Fibroblast of the aortic adventitia (primary cell): ENCODE measurements around the gene BANF2. TPM values are rescaled to one million over a fixed set of nuclear protein-coding genes. Genes with fewer than 3 reads are reported as not detected.
A peak's percentile ranks its signal among the peaks of the same experiment; 100 is the strongest.

ENCODE experiments used
- DNase-seq: peaks from one replicate; pipeline ENCODE4 v3.0.0-alpha.2; 2010; ENCODE audit warnings: low read depth
- H3K4me3 ChIP-seq: 2 replicates; pipeline ENCODE4 v1.5.1; 2011; ENCODE audit warnings: low read depth, mild to moderate bottlenecking, control low read depth, low read length, moderate library complexity
- CTCF ChIP-seq: IDR thresholded peaks from 2 replicates; pipeline ENCODE4 v1.5.1; 2011; ENCODE audit warnings: mild to moderate bottlenecking, low read length, control low read depth, inconsistent platforms; ENCODE audit not compliant: insufficient read depth
- total RNA-seq: library from RNA; depleted of rRNA; stranded (reverse); fragments of >200 nt; gene quantifications from 2 replicates; pipeline ENCODE4 v1.2.3, GENCODE V29; 2012; ENCODE audit warnings: low replicate concordance

BANF2 gene
- total RNA-seq, 1 donor, result not detected

GRCh38 chr20:17682889-17683198, 16.9 kb upstream of the BANF2 start:
- DNase-seq, result no peak
- no peak for TF ChIP-seq CTCF
- peak overlapping the region; percentile 71 for H3K4me3 ChIP-seq

GRCh38 chr20:17683218-17684076, 16.3 kb upstream of the BANF2 start:
- no peak overlapping the region for H3K4me3 ChIP-seq
- DNase-seq, result no peak
- no peak for TF ChIP-seq CTCF

- no peak for TF ChIP-seq CTCF
Measured at GRCh38 chr20:17684077-17684888, 15.5 kb upstream of the BANF2 start.

GRCh38 chr20:17685168-17685567, 14.6 kb upstream of the BANF2 start:
- H3K4me3 ChIP-seq, result no peak overlapping the region
- DNase-seq, result no peak
- TF ChIP-seq CTCF, result no peak

More at GRCh38 chr20:17684077-17684888, 15.5 kb upstream of the BANF2 start:
- DNase-seq, result no peak
- no peak overlapping the region for H3K4me3 ChIP-seq

- no peak for DNase-seq
- H3K4me3 ChIP-seq, result no peak overlapping the region
- no peak for TF ChIP-seq CTCF
Measured at GRCh38 chr20:17687800-17688199, 12.0 kb upstream of the BANF2 start.

- no peak overlapping the region for H3K4me3 ChIP-seq
- TF ChIP-seq CTCF, result no peak
- DNase-seq, result no peak
Measured at GRCh38 chr20:17688965-17689364, 10.8 kb upstream of the BANF2 start.
